ENCODE results near the gene IFNE. TPM values are rescaled to one million over a fixed set of nuclear protein-coding genes. Genes with fewer than 3 reads are reported as not detected.

Gene IFNE
- polyA plus RNA-seq, 2 of the 4 experiments (the other 2 are of a cell fraction), result 2.5 to 3.1 TPM

- ATAC-seq (no peak), DNase-seq (ENCODE audit: low read depth in 1 of 2, low spot score in 1 of 2) (no peak), FAIRE-seq (no peak)
- Histone ChIP-seq H3K4me1 (peaks cover 42% of the 10 kb centered on the region), H3K4me2 (no peak overlapping the region), H3K4me3 (no peak overlapping the region), H3K27ac (no peak overlapping the region), H3K9me3 (no peaks in the 10 kb centered on the region)
- POLR2A ChIA-PET, result no interaction called here
- 66% methylated on average over 1 of the region's 1 CpG for WGBS (ENCODE audit: missing lambda C conversion rate)
- CTCF ChIA-PET, result interaction anchor here (1.2 kb wide), 1 partner anchor 9 kb away, joined by 3 read pairs; no protein-coding TSS in a partner anchor
- TF ChIP-seq BHLHE40 (IDR thresholded peaks at IDR 0.05; ENCODE audit: low read depth, low read length) (no peak), HOXA7 (CRISPR knock-in tag; IDR thresholded peaks at IDR 0.05) (peak; percentile 41; the same call in 1 of the 2 replicates), JUN (IDR thresholded peaks at IDR 0.05) (0 out of 5 replicates have a peak, but pooled peaks of 1 of the 2 experiments have one; percentile 13)
Measured at GRCh38 chr9:21510806-21511205, 28.7 kb upstream of the IFNE start.

DNA sequence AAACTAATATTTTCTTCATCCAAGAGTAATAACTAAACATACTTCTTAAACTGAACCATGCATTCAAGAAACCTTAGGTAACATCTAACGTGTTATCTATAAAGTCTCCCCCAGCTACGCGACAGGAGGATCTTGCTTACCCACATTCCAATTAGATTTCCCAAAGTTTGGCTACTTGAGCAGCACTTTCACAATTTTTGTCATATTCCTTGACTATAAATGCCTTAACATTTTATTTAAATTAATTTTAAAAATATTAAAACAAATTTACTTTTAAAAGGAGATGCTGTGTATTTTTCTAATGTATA is 25.3 kb upstream of the IFNE start:
- no peak for TF ChIP-seq NPAS2 (CRISPR knock-in tag; IDR thresholded peaks at IDR 0.05; ENCODE audit: borderline replicate concordance)
- no peak for TF ChIP-seq CHD2 (IDR thresholded peaks at IDR 0.05; ENCODE audit: low read length, partially characterized antibody)
- TF ChIP-seq ZNF302 (CRISPR knock-in tag; IDR thresholded peaks at IDR 0.05), result no peak
- TF ChIP-seq, protein P1, sequence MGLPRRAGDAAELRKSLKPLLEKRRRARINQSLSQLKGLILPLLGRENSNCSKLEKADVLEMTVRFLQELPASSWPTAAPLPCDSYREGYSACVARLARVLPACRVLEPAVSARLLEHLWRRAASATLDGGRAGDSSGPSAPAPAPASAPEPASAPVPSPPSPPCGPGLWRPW (IDR thresholded peaks at IDR 0.05), result no peak
- TF ChIP-seq MYC (IDR thresholded peaks at IDR 0.05; ENCODE audit: borderline replicate concordance, low read length), result no peak
- no peak for TF ChIP-seq RCOR1 (IDR thresholded peaks at IDR 0.05; ENCODE audit: low read depth, low read length)
- TF ChIP-seq FOSL2 (IDR thresholded peaks at IDR 0.05), result no peak
- TF ChIP-seq FOSL2 (CRISPR knock-in tag; IDR thresholded peaks at IDR 0.05), result no peak
- TF ChIP-seq HOXB13 (CRISPR knock-in tag; IDR thresholded peaks at IDR 0.05; ENCODE audit: low read depth), result no peak
- TF ChIP-seq SMC3 (IDR thresholded peaks at IDR 0.05), result no peak
- ATAC-seq (no peak), FAIRE-seq (no peak), DNase-seq (ENCODE audit: low read depth in 1 of 2, low spot score in 1 of 2) (no peak)
- 86% methylated on average over 3 of the region's 3 CpGs for WGBS (ENCODE audit: missing lambda C conversion rate)
- POLR2A ChIA-PET, result no interaction called here
- Histone ChIP-seq H3K27ac (no peak overlapping the region), H3K4me2 (peak overlapping the region; percentile 5; the same call in 2 of the 3 replicates), H3K9me3 (no peaks in the 10 kb centered on the region), H3K4me1 (peaks cover 70% of the 10 kb centered on the region), H3K4me3 (no peak overlapping the region)
- CTCF ChIA-PET, result no interaction called here

DNA sequence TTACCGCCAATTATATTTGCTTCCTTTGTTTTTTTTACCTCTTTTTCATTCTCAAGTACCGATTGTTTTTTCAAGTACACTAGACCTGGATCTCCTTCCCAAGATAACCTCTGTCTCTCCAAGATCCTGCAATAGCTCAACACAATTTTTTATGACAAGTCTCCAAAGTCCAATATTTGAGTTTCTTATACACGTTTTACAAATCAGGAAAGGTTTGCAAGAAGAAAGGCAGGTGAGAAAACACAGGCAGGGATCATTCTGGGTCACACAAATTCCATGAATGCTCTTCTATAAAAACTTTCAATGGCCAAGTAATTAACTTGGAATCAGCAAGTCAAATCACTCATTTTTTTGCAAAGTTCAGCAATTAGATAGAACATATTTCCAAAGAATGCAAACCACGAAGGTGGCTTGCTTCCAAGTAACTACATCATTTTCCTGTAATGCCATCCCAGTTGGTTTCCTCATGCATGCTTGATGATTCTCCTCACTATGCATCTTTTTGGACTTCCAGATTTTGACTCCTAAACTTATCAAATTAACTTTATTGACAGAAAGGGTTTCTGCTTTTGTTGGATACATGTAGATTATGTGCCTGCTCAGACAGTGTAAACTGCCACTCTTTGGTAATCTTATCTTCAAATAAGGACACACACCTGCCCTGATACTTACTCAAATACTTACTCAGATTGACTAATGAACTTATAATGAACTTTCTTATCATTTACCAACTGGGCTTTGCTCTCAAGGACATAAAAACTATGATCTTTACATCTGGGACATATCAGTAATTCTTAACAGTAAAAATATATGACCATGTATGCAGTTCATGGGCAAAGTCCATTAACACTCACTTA is 24.7 kb upstream of the IFNE start:
- FAIRE-seq (no peak), ATAC-seq (no peak), DNase-seq (ENCODE audit: low read depth in 1 of 2, low spot score in 1 of 2) (peak in 1 of 2 experiments; percentile 45)
- no peak for TF ChIP-seq FOSL2 (IDR thresholded peaks at IDR 0.05)
- TF ChIP-seq FOSL2 (CRISPR knock-in tag; IDR thresholded peaks at IDR 0.05), result 0 out of 2 replicates have a peak, but pooled peaks have one; percentile 17
- TF ChIP-seq CHD4 (IDR thresholded peaks at IDR 0.05; ENCODE audit: borderline replicate concordance), result no peak
- no peak for TF ChIP-seq CBX2 (IDR thresholded peaks at IDR 0.05; ENCODE audit: borderline replicate concordance, low read depth)
- TF ChIP-seq TFCP2L1 (CRISPR knock-in tag; IDR thresholded peaks at IDR 0.05), result peak; percentile 52; the same call in 1 of the 2 replicates
- TF ChIP-seq HMGXB4 (CRISPR knock-in tag; IDR thresholded peaks at IDR 0.05; ENCODE audit: borderline replicate concordance), result peak; percentile 62; the same call in 1 of the 2 replicates
- TF ChIP-seq TP53 (CRISPR knock-in tag; IDR thresholded peaks at IDR 0.05), result 0 out of 2 replicates have a peak, but pooled peaks have one; percentile 9
- TF ChIP-seq POLR2AphosphoS2 (conservative IDR thresholded peaks at IDR 0.05; ENCODE audit: low read length), result peak; percentile 31; the same call in 1 of the 2 replicates
- TF ChIP-seq HOXB5 (CRISPR knock-in tag; IDR thresholded peaks at IDR 0.05), result peak; percentile 24; the same call in 1 of the 2 replicates
- TF ChIP-seq HOXA7 (CRISPR knock-in tag; IDR thresholded peaks at IDR 0.05), result peak; percentile 83; the same call in 1 of the 2 replicates
- Histone ChIP-seq H3K27ac (0 out of 6 replicates have a peak overlapping the region, but pooled peaks of 1 of the 2 experiments have one; percentile 5), H3K4me1 (peaks cover 74% of the 10 kb centered on the region), H3K4me2 (peak overlapping the region; percentile 5), H3K4me3 (no peak overlapping the region), H3K9me3 (no peaks in the 10 kb centered on the region)
- ChIA-PET CTCF (no interaction called here), POLR2A (no interaction called here)
- WGBS (ENCODE audit: missing lambda C conversion rate), result 33% methylated on average over 4 of the region's 4 CpGs
